ENCODE measurements around the gene POU4F3.
"Not testable (repeated sequence)": the region's sequence is repeated elsewhere in the genome, so short reads cannot be mapped to it uniquely, and the experiment has no call there.

DNA sequence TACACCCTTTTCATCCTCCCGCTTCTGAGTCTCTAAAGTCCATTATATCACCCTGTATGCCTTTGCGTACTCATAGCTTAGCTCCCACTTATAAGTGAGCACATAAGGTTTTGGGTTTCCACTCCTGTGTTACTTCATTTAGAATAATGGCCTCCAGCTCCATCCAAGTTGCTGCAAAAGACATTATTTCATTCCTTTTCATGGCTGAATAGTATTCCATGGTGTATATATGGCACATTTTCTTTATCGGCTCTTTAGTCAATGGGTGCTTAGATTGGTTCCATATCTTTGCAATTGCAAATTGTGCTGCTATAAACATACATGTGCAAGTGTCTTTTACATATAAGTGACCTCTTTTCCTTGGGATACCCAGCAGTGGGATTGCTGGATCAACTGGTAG is 39.7 kb upstream of the POU4F3 start:
- not testable (repeated sequence) for TF ChIP-seq CTCF, POLR2A (IDR thresholded peaks at IDR 0.05)
